ENCODE results near the gene TTC21B.
"Not testable (repeated sequence)": the region's sequence is repeated elsewhere in the genome, so short reads cannot be mapped to it uniquely, and the experiment has no call there.

Gene TTC21B

DNA sequence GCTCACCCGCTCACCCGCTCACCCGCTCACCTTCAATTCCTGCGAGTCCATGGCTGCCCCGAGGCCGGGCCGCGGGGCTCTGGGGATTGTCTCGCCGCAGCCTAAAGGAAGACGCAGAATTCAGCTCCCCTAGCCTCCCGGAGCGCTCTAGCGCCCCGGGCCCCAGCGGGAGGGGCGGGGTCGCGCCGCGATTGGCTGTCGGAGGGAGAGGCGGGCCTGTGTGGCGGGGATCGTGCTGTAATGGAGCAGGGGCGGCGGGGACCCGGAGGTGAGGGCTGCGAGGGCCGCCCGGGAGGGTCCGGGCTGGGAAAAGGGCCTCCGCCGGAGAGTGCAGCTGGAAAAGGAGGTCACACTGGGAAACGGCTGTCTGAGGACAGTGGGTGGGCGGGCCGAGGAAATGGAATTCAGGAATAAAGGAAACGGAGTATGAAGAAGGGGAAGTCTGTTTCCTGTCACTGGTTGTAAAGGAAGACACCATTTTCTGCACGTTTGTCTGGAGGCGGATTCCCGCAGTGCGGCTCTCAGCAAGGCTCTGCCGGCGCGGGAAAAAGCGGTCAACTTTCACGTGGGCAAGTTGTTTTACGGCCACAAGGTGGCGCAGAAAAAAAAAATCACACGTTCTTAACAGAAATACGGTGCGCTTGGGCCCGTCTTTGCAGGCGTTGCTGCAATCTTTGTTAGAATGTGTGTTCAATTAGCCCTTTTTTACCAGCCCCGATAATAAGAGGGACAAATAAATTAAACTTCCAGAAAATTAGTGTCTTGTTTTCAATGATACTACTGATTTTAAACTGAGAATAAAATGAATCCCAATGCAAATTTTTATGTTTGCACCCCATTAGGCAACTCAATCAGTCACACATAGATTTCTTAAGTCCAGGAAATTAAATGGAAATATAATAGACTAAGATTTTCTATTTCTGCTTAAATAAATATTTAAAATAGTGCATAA is at the start of gene TTC21B:
Gene TTC21B (minus strand): TSS at position 122 of the 952 bp plus-strand sequence. CDS start 71 bp downstream, at position 51.
- peak; percentile 92 for DNase-seq

DNA sequence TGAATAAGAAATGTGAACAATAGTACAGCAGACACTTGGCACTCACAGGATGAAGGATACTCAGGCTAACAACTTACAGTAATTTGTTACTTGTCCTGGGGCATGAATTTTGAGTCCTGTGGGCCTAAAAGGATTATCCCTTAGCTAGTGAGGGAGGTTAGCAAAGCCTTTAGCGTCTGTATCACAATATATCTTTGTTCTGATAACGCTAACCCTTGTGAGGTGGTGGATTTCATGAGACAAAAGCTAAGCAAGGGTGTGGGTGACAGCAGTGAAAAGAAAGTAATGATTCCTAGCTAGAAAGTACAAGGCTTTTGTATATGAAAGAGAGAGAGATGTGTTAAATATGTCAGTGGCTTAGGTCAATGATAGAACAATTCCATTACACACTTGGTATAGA is 46.8 kb upstream of the TTC21B start:
- DNase-seq: no peak

DNA sequence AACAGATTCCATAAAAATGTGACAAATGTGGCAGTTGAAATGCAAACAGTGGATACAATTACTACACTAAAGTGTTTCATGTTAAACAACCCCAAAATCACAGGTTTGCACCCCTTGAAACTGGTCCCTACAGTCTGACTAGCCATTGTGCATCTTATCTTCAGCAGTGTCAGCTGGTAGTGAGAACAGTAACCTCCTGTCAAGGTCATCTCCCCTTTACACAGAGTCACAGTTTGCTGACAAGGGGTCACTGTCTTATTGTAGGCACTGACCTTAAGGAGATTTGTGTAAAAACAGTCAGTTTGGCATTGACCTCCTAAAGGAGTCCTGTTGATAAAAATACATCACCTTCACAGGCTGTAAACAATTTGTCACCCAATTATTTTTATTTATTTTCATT is 37.3 kb upstream of the TTC21B start:
- no peak for DNase-seq

DNA sequence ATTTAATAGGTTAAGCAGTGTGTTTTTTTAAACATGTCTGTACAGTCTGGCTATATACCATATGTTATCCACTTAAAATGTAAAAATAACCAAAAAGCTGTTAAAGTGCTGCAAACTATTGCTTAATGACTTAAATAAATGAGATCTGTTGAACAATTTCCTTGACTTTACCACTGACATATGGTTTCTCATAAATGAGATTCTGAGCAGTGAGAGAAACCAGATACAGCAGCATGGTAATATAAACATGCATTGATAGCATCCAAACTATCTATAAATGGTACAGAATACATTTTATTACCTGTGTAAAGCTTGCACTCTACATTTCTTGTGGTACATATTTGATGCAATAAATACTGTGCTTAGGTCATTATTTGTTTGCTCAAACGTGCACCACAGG is 36.3 kb upstream of the TTC21B start:
- DNase-seq: no peak

DNA sequence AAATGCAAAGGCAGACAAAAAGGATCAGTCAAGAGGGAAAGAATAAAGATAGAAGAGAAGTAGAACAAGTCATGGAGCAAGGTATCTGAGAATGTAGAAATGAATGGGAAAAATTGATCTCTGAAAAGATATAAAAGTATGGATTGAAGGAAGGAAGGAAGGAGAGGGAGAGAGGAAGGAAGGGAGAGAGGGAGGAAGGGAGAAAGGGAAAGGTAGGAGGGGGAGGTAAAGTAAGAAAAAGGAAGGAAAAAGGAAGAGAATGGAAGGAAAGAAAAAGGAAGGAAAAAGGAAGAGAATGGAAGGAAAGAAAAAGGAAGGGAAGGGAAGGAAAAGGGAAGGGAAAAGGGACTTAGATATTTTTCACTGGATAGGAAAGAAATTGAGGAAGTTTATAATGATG is 31.5 kb upstream of the TTC21B start:
- no peak for DNase-seq

DNA sequence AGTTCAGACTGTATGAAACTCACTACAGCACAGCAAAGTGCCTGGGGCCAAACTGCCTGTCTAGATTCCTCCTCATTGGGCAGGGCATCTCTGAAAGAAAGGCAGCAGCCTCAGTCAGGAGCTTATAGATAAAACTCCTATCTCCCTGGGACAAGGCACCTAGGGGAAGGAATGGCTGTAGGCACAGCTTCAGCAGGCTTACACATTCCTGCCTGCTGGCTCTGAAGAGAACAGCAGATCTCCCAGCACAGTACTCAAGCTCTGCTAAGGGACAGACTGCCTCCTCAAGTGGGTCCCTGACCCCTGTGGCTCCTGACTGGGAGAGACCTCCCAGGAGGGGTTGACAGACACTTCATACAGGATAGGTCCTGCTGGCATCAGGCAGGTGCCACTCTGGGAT is 18.6 kb upstream of the TTC21B start:
- DNase-seq: not testable (repeated sequence)

DNA sequence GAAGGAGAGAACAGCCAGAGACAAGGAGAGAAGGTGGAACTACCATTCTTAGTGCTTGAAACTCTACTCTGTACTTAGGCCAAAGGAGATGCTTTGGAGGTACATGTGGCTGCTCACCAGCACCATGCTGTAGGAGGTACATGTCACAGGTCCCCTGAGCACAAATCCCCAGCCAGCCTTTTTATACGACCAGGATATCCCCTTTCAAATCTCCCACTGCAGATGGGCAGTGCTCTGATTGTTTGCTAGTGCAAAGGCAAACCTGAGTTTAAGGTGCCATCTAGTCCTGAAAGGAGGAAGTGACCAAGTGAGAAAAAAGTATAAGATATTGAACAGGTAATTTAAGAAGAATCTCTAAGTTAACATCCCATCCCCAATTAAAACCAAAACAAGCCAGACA is 17.1 kb upstream of the TTC21B start:
- DNase-seq: no peak

DNA sequence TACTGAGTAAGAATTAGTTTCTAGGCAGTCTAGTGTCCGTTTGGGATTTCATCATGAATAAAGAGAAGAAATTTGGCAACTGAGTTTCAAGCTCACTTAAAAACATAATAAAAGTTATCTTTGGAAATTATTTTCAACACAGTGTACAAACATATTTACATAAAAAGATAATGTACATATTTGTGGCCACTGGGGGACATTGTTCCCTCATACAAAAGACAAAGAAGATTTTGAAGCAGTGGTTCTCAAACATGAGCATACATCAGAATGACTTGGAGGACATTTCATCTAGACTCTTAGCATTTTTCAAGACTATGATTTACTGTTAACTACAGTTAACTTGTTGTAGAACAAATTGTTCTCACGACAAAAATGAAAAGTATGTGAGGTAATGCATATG is 15.7 kb upstream of the TTC21B start:
- DNase-seq: no peak

DNA sequence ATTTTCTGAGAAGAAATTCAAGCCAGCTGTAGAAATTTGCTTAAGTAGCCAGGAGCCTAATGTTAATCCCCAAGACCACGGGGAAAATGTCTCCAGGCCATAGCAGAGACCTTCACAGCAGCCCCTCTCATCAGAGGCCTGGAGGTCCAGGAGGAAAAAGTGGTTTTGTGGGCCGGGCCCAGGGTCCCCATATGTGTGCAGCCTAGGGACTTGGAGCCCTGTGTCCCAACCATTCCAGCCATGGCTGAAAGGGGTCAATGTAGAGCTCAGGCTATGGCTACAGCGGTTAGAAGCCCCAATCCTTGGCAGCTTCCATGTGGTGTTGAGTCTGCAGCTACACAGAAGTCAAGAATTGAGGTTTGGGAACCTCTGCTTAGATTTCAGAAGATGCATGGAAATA is 14.2 kb upstream of the TTC21B start:
- no peak for DNase-seq

DNA sequence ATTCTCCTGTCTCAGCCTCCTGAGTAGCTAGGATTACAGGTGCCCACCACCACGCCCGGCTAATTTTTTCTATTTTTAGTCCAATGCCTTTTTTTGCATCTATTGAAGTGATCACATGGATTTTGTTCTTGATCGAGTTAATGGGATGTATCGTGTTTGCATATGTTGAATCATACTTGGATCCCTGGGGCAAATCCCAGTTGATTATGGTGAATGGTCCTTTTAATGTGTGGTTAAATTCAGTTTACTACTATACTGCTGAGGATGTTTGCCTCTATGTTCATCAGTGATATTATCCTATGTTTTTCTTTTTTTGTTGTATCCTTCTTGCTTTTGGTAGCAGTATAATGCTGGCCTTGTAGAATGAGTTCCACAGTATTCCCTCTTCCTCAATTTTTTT is 8.2 kb upstream of the TTC21B start:
- DNase-seq: no peak

DNA sequence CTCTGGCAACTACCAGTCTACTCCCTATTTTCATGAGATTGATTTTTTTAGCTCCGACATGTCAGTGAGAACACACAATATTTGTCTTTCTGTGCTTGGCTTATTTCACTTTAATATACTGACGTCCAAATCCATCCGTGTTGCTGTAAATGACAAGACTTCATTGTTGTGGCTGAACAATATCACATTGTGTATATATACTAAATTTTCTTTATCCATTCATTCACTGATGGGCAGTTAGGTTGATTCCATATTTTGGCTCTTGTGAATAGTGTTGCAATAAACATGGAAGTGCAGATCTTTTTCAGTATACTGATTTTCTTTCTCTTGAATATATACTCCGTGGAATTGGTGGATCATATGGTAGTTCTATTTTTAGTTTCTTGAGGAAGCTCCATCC is 5.8 kb upstream of the TTC21B start:
- no peak for DNase-seq

DNA sequence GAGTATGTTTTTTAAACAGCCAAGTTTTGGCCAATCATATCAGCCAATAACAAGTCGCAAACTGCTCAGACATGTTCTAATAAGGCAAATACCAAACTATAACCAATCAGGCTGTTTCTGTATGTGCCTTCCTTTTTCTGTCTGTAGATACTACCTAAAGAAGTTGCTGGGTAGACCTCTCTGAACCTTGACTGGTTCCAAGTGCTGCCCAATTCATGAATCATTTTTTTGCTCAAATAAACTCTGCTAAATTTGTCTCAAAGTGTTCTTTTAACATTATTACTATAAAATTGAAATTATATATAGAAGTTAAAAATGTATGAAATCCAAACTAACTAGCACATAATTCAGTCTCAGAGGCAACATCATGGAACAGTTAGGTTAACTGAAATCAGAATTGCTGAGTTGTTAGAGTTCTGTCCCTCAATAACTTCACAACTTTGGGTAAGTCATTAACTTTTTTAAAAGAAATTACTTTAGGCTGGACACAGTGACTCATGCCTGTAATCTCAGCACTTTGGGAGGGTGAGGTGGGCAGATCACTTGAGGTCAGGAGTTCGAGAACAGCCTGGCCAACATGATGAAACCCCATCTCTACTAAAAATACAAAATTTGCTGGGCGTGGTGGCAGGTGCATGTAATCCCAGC is 4.9 kb upstream of the TTC21B start:
- DNase-seq: no peak

DNA sequence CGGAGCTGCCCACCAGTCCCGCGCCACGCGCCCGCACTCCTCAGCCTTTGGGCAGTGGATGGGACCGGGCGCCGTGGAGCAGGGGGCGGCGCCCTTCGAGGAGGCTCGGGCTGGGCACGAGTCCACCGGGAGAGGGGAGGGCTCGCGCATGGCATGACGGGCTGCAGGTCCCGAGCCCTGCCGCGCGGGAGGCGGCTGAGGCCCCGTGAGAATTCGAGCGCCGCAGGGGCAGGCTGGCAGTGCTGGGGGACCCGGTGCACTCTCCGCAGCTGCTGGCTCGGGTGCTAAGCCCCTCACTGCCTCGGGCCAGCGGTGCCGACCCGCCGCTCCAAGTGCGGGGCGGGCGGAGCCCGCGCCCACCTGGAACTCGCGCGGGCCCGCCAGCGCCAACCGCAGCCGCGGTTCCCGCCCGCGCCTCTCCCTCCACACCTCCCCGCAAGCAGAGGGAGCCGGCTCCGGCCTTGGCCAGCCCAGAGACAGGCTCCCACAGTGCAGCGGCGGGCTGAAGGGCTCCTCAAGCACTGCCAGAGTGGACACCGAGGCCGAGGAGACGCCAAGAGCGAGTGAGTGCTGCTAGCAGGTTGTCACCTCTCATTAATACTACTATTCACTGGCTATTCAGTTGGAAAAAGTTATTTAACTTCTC is 3.6 kb upstream of the TTC21B start:
- no peak for DNase-seq

DNA sequence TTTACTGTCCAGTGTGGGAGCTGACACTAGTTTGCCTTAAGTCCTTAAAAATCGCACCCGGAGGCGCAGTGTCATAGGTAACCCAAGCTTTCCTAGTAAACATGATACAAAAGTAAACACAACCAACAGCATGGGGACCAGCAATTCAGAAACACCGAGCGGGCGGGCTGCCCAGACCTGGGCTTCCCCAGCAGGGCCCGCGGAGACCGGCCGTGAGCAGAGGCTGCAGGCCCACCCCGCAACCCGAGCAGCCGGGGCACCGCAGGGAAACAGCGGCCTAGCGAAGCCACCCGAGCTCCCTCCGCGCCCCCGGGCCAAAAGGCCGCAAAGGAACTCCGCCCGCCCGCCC is 296 bp downstream of the TTC21B start:
- DNase-seq: no peak

DNA sequence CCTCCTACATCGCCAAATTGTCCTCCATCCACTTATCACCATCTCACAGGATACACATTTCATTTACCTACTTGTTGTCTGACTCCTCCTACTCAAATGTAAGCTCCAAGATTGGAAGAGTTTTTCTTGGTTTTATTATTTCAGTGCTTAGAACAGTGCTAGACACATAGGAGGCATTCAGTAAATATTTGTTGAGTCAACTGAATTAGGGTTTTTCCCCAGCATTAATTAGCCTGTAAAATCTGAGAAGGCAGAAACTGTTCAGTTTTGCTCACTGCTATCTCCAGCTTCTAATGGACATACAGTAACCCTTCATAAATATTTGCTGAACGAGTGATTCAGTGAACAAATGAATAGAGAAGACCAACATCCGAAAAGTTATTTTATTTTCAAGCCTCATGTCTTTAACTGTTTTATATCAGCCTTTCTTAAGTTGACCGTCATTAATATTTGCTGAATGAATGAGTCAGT is 800 bp downstream of the TTC21B start:
- DNase-seq: peak; percentile 29

DNA sequence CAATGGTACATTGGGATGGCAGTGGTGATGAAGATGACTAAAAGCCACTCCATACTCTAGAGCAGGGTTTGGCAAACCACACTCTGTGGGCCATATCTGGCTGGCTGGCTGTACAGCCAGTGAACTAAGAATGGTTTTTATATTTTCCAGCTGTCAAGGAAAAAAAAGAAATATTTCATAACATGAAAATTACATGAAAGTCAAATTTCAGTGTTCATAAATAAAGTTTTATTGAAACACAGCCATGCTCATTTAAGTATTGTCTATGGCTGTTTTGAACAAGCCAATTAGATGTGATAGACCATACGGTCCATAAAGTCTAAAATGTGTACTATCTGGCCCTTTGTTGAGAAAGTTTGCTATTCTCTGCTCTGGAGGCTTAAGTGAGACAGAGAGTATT is 1.5 kb downstream of the TTC21B start:
- DNase-seq: no peak

DNA sequence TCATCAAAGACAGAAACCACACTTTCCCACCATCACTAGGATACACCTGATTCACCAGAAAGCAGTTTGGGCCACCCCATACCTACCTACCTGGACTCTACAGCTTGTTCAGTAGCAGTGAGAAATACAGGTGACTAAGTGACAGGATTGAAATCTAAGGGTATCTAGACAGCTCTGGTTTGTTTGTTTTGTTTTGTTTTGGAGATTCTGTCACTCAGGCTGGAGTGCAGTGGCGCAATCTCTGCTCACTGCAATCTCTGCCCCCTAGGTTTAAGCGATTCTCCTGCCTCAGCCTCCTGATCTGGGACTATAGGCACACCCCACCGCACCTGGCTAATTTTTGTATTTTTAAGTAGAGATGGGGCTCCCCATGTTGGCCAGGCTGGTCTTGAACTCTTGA is 3.1 kb downstream of the TTC21B start:
- no peak for DNase-seq

DNA sequence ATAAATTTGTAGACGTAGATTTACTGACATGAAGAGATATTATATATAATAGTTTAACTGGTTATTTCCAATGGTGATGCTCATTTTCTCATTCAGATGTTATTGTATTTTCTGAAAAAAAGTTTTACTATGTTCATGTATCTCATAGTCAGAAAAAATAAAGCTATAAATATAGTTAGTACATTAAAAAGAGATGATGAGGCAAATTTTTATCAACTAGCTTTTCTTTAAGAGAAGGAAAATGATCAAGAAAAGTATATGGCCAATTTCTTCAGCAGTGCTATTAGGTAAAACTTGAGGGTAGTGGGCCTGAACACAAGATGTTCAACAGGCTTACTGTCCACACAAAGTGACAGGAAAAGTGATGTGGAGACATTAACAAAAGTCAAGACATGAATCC is 11.7 kb downstream of the TTC21B start:
- no peak for DNase-seq

DNA sequence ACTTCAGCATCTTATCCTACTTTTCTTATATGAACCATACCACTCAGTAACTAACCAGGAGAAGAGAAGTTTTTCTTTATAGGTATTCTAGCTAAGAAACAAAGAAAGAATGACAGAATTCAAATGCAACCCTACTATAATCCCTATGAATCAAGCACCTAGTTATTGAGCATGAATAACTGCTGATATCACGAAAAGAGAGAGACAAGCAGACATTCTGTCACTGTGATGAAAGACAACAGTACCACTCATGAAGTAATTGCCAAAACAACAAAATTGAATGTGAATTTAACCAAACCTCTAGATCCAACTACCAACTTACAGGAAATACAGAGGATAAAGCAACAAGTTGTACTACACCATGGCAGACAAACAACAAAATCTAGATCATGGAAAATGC is 15.3 kb downstream of the TTC21B start:
- DNase-seq: no peak

DNA sequence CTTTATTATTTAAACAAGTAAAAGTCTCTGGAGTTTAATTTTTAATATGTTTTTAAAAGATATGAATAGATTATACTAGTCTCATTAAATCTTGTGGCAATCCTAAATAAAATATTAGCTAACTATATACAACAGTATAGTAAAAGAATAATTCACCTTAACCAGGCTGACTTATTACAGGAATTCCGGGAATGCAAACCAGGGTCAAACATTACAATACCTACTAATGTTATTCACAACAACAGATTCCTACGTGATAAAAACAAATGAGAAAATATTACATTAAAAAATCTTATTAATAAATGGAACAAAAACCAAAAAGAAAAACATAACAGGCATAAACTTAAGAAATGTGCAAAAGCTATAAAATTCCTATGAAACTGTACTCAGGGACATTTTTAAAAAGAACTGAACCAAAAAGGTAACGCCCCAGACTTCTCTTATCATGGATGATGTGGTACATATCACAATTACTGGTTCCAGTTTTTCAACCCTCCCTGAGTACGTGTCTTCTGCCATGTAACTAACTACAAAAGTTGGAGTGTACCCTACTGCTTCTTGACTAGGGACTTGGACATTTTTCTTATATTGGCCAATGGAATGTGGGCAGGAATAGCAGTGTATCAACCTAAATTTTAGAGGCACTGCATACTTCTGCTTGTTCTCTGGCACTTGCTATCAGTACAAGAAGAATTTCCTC is 20.2 kb downstream of the TTC21B start:
- DNase-seq: no peak

DNA sequence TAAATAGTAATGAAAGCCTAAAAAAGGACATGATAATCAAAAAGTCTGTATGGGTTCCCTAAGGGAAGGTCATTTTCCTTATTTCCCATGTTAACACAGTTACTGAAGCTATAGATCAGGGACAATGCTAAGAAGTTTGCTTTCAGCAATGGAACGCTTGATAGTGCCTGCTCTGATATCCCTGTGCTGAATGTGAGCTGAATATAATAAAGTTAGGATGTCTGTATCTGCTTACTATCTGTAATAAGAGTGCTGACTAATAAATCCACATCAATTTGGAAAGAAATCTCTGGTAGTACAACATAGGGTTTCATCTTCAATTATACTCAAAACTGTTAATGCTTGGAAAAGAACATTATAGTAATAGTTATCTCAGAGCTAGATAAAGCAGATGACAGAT is 25.8 kb downstream of the TTC21B start:
- no peak for DNase-seq

DNA sequence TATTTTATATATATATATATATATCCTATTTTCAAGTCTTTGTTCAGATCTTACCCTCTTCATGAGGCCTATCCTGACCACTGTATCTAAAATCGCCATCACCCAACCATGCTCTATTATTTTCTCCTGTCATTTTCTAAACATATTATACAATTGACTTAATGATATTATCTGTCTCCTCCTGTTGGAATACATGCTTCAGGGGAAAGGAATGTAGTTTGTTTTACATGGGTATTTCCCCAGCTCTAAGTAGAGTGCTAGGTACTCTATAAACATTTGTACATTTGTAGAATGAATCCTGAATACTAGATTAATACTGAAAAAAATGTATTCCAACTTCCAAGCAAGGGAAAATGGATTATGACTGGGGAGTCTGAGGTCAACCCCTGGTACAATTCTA is 26.2 kb downstream of the TTC21B start:
- no peak for DNase-seq

DNA sequence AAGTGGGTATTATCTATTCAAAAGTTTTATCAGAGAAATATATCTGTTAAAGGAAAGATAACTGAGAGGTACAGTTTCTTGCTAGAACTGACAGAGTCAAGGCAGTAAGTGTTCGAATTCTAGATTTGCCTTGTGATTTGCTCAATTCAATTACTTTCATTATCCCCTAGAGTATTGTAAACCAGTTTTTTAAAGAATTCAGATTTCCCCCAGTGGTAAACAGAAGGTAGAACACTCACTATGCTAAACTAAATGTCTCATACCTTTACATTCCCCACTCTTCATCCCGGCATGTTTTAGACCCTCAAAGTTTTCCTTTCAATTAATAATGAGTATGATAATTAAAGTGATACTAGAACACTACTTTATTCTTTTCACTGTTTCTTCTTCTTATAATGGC is 28.6 kb downstream of the TTC21B start:
- DNase-seq: no peak
